ENCODE measurements around the gene C1QL1. TPM values are rescaled to one million over a fixed set of nuclear protein-coding genes. Genes with fewer than 3 reads are reported as not detected.

The C1QL1 gene
- total and polyA plus RNA-seq, 2 of the 13 experiments (the other 11 are each of a cell fraction or from before 2014, with no cell fraction given): 0.11 TPM

DNA sequence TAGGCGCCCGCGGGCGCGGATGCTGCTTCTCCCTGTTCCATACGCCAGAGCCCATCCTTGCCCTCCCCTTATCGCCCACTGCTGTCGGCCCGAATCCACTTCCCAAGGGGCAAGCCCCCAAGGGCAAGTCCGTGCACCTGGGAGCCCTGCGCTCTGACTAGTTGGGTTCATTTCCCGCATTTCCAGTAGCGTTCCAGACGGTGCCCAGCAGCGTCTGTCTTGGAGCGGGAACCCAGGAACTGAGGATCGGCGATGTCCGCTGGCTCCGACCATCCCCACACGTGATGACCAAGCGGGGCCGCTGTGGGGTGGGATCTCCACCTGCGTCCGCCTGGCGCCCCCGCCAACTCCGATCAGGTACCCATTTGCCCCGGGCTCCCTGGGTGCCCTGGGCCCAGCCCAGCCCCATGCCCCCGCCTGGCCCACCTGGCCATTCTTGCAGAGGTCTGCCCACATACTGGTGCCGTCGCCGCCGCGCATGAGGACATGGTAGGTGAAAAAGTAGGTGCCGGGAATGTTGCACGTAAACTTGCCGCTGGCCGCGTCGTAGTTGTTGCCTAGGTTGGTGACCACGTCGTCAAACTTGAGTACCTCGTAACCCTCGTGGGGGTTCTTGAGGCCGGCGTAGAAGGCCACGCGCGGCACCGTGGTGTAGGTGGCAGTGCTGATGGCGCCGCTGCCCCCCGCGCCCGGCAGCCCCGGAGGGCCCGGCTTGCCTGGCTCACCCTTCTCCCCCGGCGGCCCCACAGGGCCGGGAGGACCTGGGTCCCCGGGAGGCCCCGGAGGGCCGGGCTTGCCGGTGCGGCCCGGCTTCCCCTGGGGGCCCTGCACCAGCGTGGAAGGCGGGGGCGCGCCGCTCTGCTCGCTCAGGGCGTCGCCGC is 837 bp downstream of the C1QL1 start (continued):
- TF ChIP-seq NAIF1 (CRISPR knock-in tag; IDR thresholded peaks at IDR 0.05; ENCODE audit: borderline replicate concordance): no peak
- no peak for TF ChIP-seq ZNF761 (CRISPR knock-in tag; conservative IDR thresholded peaks at IDR 0.05)
- no peak for TF ChIP-seq ZNF616 (CRISPR knock-in tag; IDR thresholded peaks at IDR 0.05; ENCODE audit: low read depth)
- no peak for TF ChIP-seq TGIF2 (CRISPR knock-in tag; IDR thresholded peaks at IDR 0.05)
- 0 out of 2 replicates have a peak, but pooled peaks have one; percentile 38 for TF ChIP-seq HNRNPL (IDR thresholded peaks at IDR 0.05; ENCODE audit: low read depth, low read length)
- TF ChIP-seq ONECUT2 (CRISPR knock-in tag; IDR thresholded peaks at IDR 0.05): no peak
- TF ChIP-seq, protein P1, sequence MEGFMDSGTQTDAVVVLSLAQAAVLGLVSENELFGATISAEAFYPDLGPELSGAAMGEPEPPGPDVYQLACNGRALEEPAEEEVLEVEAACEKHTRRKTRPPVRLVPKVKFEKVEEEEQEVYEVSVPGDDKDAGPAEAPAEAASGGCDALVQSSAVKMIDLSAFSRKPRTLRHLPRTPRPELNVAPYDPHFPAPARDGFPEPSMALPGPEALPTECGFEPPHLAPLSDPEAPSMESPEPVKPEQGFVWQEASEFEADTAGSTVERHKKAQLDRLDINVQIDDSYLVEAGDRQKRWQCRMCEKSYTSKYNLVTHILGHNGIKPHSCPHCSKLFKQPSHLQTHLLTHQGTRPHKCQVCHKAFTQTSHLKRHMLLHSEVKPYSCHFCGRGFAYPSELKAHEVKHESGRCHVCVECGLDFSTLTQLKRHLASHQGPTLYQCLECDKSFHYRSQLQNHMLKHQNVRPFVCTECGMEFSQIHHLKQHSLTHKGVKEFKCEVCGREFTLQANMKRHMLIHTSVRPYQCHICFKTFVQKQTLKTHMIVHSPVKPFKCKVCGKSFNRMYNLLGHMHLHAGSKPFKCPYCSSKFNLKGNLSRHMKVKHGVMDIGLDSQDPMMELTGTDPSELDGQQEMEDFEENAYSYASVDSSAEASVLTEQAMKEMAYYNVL (CRISPR knock-in tag; IDR thresholded peaks at IDR 0.05; ENCODE audit: borderline replicate concordance): no peak
- TF ChIP-seq MEF2D (CRISPR knock-in tag; IDR thresholded peaks at IDR 0.05): no peak
- TF ChIP-seq ZBTB38 (CRISPR knock-in tag; IDR thresholded peaks at IDR 0.05): peak; percentile 59; the same call in 1 of the 2 replicates

DNA sequence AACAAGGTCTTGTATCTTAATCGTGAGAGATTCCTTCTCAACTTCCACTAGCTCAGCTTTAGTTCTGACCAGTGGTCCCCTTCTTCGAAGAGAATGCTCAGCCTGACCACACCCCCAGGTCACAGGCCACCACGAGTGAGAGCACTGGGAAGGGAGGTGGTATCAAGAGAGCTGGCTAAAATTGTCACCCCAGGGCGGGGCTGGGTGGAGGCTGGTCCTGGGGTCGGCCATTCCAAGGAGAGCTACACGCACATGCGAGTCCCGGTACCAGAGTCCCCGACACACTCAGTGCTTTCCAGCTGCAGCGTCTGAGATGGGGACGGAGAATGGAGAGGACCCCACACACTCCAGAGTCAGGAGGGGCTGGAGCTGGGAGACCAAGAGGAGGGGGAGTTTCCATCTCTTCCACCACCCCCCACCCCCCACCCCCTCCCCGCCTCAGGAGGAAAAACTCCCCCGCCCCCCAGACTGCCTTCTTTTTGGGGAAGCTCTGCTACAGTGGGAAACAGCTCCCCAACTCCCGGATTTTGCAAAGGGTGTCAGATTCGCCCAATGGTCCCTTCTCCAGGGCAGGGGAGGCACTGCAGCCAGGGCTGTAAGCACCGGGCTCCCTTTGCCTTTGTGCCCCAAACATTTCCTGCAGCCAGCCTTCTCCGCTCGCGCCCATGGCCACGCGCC is 1.6 kb downstream of the C1QL1 start:
- no peak overlapping the region for H3K9ac ChIP-seq (ENCODE audit: insufficient read depth, low read depth, low read length)
- 35% methylated on average over 20 of the region's 21 CpGs for WGBS (ENCODE audit: low lambda C conversion rate)
- ChIA-PET POLR2A (no interaction called here), CTCF (ENCODE audit: low intra/inter-chr PET ratio, low total read pairs) (no interaction called here)
- H3K27me3 ChIP-seq (ENCODE audit: control insufficient read depth in 1 of 2, insufficient read depth in 2 of 2, low read length in 2 of 2): peaks cover 31 to 74% of the 10 kb centered on the region in 2 experiments
- H4K20me1 ChIP-seq (ENCODE audit: insufficient read depth, low read length): no peaks in the 10 kb centered on the region
- ATAC-seq: no peak
- H3K9me3 ChIP-seq (ENCODE audit: low read length): no peaks in the 10 kb centered on the region
- no peak overlapping the region for H3K27ac ChIP-seq (ENCODE audit: extremely low read length, insufficient read depth, low read length)
- no TSS peak for BruUV-seq (replicated peaks)
- H3K79me2 ChIP-seq (ENCODE audit: insufficient read depth, low read length): no peaks in the 10 kb centered on the region
- intact Hi-C loops (cut with micrococcal nuclease; ENCODE audit: unreplicated experiment): no loop called here
- no peak overlapping the region for H2AFZ ChIP-seq (ENCODE audit: low read length)
- H3K4me3 ChIP-seq (replicated peaks in 1 of 3; ENCODE audit: insufficient read depth in 1 of 3, low read depth in 2 of 3, low read length in 3 of 3): no peak overlapping the region
- DNase-seq (ENCODE audit: low spot score): no peak
- no peak for FAIRE-seq
- in situ Hi-C loops (cut with HindIII; ENCODE audit: extremely low pct_ligation_motif_present, low pct_unique_long_range_greater_than_20kb): no loop called here
- no peak overlapping the region for H3K4me2 ChIP-seq (ENCODE audit: low read depth, low read length)
- H3K36me3 ChIP-seq (replicated peaks in 1 of 2; ENCODE audit: control insufficient read depth in 1 of 2, insufficient read depth in 2 of 2, low read length in 2 of 2): no peaks in the 10 kb centered on the region
- H3K4me1 ChIP-seq (ENCODE audit: insufficient read depth, low read length): peaks cover 28% of the 10 kb centered on the region
- TF ChIP-seq MTF2 (CRISPR knock-in tag; IDR thresholded peaks at IDR 0.05; ENCODE audit: borderline replicate concordance): no peak
- TF ChIP-seq HMG20A (CRISPR knock-in tag; IDR thresholded peaks at IDR 0.05; ENCODE audit: borderline replicate concordance): no peak
- no peak for TF ChIP-seq HOXA5 (CRISPR knock-in tag; IDR thresholded peaks at IDR 0.05)
- TF ChIP-seq, protein P2, sequence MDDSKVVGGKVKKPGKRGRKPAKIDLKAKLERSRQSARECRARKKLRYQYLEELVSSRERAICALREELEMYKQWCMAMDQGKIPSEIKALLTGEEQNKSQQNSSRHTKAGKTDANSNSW (CRISPR knock-in tag; IDR thresholded peaks at IDR 0.05; ENCODE audit: borderline replicate concordance): no peak
- TF ChIP-seq SMC3 (IDR thresholded peaks at IDR 0.05; ENCODE audit: low read length): no peak
- TF ChIP-seq, protein P3, sequence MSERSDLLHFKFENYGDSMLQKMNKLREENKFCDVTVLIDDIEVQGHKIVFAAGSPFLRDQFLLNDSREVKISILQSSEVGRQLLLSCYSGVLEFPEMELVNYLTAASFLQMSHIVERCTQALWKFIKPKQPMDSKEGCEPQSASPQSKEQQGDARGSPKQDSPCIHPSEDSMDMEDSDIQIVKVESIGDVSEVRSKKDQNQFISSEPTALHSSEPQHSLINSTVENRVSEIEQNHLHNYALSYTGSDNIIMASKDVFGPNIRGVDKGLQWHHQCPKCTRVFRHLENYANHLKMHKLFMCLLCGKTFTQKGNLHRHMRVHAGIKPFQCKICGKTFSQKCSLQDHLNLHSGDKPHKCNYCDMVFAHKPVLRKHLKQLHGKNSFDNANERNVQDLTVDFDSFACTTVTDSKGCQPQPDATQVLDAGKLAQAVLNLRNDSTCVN (CRISPR knock-in tag; IDR thresholded peaks at IDR 0.05; ENCODE audit: borderline replicate concordance): no peak
- no peak for TF ChIP-seq ZNF138 (CRISPR knock-in tag; IDR thresholded peaks at IDR 0.05; ENCODE audit: low read depth)
- no peak for TF ChIP-seq ZNF713 (CRISPR knock-in tag; IDR thresholded peaks at IDR 0.05)
- TF ChIP-seq NR2C2 (CRISPR knock-in tag; IDR thresholded peaks at IDR 0.05; ENCODE audit: borderline replicate concordance): no peak
- no peak for TF ChIP-seq ZNF34 (CRISPR knock-in tag; IDR thresholded peaks at IDR 0.05; ENCODE audit: borderline replicate concordance)
- TF ChIP-seq TMF1 (CRISPR knock-in tag; IDR thresholded peaks at IDR 0.05; ENCODE audit: low read depth): no peak
- no peak for TF ChIP-seq AHR (CRISPR knock-in tag; IDR thresholded peaks at IDR 0.05)

All from HepG2 (cell line).